Activated CD4-positive, alpha-beta memory T cell treated with anti-CD3 and anti-CD28 coated beads for 36 hours (primary cell): ENCODE measurements around the gene KRT84. TPM values are rescaled to one million over a fixed set of nuclear protein-coding genes. Genes with fewer than 3 reads are reported as not detected.

Experiments used
- CTCF ChIA-PET: fragments of 350-600 bp; sonication (Branson Sonifier 250); formaldehyde crosslinking; loops from one replicate; lab custom pipeline; 2021; ENCODE audit warnings: antibody characterized with exemption, inconsistent platforms; lab: Charles Lee
- POLR2A ChIA-PET: fragments of 350-600 bp; sonication (Branson Sonifier 250); formaldehyde crosslinking; loops from one replicate; lab custom pipeline; 2021; ENCODE audit warnings: antibody characterized with exemption; lab: Charles Lee
- DNase-seq: peaks from one replicate; pipeline ENCODE4 v3.0.0-alpha.2; 2020
- H3K27ac Mint-ChIP-seq: one replicate; pipeline ENCODE4 v1.8.0; 2021; ENCODE audit warnings: mixed read lengths
- H3K27me3 Mint-ChIP-seq: one replicate; pipeline ENCODE4 v1.8.0; 2021; ENCODE audit warnings: mixed read lengths
- H3K36me3 Mint-ChIP-seq: one replicate; pipeline ENCODE4 v1.8.0; 2021; ENCODE audit warnings: mixed read lengths
- H3K4me1 Mint-ChIP-seq: one replicate; pipeline ENCODE4 v1.8.0; 2021; ENCODE audit warnings: low read depth, mixed read lengths
- H3K4me3 Mint-ChIP-seq: one replicate; pipeline ENCODE4 v1.8.0; 2021; ENCODE audit warnings: mild to moderate bottlenecking, mixed read lengths
- H3K9me3 Mint-ChIP-seq: one replicate; pipeline ENCODE4 v1.8.0; 2021; ENCODE audit warnings: mixed read lengths
- intact Hi-C: fragments of 100-400 bp; cut with micrococcal nuclease; formaldehyde crosslinking; loops from one replicate; pipeline ENCODE4 v1.15.1; 2023
- total RNA-seq, 2 experiments: library from RNA; stranded (reverse); gene quantifications; one replicate each; pipeline ENCODE4 v1.2.3, GENCODE V29; 2021

KRT84 gene
- total RNA-seq, 2 experiments from 2014 or later = not detected

DNA sequence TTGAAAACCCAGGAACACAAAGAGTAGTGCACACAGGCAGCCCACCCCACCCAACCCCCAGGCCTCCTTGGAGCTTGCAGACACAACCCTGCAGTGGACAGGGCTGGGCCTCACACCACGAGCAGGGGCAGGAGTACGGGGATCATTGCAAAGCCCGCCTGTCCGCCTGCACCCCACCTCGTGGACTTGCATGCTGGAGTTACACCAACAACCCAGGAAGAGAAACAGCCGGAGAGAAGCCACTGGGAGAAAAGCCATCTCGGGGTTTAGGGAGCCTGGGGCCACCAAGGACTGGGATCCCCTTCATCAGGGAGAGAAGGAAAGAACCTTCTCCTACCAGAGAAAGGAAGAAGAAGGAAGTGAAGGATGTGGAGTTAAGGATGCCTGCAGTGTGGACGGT is 8.2 kb downstream of the KRT84 start:
- no peaks in the 10 kb centered on the region for H3K36me3 Mint-ChIP-seq
- ChIA-PET CTCF (interaction anchor here (0.9 kb wide), 1 partner anchor 502 kb away, joined by 3 read pairs; no protein-coding TSS in a partner anchor), POLR2A (no interaction called here)
- peaks cover 8% of the 10 kb centered on the region for H3K9me3 Mint-ChIP-seq
- H3K27ac Mint-ChIP-seq = no peak overlapping the region
- intact Hi-C loops = loop anchor here (10.0 kb wide), 1 partner anchor 608 kb away; no protein-coding TSS in a partner anchor
- peaks cover 11% of the 10 kb centered on the region for H3K27me3 Mint-ChIP-seq
- no peak overlapping the region for H3K4me3 Mint-ChIP-seq
- H3K4me1 Mint-ChIP-seq = no peaks in the 10 kb centered on the region
- no peak for DNase-seq

DNA sequence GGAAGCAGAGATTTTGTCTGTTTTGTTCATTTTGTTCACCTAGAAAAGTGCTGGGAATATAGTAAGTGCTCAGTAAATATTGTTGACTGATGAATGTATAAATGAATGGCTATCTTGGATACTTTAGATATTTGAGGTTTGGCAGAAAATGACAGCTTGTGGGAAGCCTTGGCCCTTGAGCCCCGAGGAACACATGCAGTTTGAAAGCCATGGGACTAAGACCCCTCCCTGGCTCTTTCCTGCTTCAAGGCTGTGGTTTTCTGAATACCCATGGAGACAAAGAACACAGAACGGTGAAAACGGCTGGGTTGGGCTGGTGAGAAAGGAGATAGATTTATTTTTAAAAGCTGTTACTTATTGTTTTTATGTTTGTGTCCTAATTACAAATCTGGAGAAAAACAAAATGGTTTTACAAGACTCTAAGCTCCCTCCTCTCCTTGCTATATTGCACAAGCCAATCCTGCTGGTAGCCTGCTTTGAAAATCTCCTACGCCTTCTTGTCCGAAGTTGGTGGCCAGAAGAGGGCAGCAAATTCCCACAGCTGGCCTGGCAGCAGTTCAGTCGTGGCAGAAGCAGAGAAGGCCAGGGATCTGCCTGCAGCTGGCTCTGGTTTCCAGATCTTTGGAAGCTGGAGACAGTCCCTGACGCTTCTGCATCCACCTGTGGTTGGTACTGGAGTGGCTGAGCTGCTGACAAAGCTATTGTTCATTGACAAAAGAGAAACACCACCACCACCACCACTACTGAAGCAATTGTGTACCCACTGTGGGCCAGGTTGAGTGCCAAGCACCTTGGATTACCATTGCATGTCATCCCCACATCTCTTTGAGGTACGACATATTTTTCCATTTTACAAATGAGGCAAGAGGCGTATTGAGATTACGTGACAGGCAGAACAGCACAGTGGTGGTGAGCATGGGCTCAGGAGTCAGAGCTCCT is 13.0 kb downstream of the KRT84 start:
- Mint-ChIP-seq H3K36me3 (no peaks in the 10 kb centered on the region), H3K4me3 (no peak overlapping the region), H3K4me1 (no peaks in the 10 kb centered on the region), H3K27me3 (peaks cover 15% of the 10 kb centered on the region), H3K27ac (no peak overlapping the region), H3K9me3 (peaks cover 8% of the 10 kb centered on the region)
- intact Hi-C loops = loop anchor here (5.0 to 10.0 kb wide), 2 partner anchors 505 to 612 kb away; no protein-coding TSS in a partner anchor
- CTCF ChIA-PET = interaction anchor here (1.0 to 3.0 kb wide), 11 partner anchors 11 to 608 kb away, joined by 3 to 39 read pairs (median 4); no protein-coding TSS in a partner anchor
- DNase-seq = peak; percentile 68
- POLR2A ChIA-PET = no interaction called here

DNA sequence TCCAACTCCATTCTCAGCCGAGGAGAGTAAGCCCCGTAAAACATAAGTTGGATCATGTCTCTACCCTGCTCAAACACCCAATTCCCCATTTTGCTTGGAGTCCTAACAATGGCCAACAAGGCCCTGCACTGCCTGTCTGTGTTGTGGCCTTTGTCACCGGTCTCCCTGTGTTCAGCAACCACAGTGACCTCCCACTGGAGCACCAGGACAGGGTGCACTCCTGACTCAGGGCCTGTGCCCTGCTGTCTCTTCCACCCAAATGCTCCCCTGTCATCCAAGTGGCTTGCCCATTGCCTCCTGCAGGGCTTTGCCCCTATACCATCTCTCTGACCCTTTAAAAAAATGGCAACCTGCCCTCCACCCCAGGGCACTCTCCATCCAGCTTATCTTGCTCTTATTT is 13.7 kb downstream of the KRT84 start:
- H3K27me3 Mint-ChIP-seq = peaks cover 12% of the 10 kb centered on the region
- no peak overlapping the region for H3K4me3 Mint-ChIP-seq
- no peak overlapping the region for H3K27ac Mint-ChIP-seq
- DNase-seq = no peak
- ChIA-PET POLR2A (no interaction called here), CTCF (interaction anchor here (1.1 to 3.0 kb wide), 4 partner anchors 12 to 508 kb away, joined by 3 to 39 read pairs (median 8); no protein-coding TSS in a partner anchor)
- H3K36me3 Mint-ChIP-seq = no peaks in the 10 kb centered on the region
- intact Hi-C loops = loop anchor here (5.0 to 10.0 kb wide), 2 partner anchors 506 to 613 kb away; no protein-coding TSS in a partner anchor
- peaks cover 8% of the 10 kb centered on the region for H3K9me3 Mint-ChIP-seq
- no peaks in the 10 kb centered on the region for H3K4me1 Mint-ChIP-seq

DNA sequence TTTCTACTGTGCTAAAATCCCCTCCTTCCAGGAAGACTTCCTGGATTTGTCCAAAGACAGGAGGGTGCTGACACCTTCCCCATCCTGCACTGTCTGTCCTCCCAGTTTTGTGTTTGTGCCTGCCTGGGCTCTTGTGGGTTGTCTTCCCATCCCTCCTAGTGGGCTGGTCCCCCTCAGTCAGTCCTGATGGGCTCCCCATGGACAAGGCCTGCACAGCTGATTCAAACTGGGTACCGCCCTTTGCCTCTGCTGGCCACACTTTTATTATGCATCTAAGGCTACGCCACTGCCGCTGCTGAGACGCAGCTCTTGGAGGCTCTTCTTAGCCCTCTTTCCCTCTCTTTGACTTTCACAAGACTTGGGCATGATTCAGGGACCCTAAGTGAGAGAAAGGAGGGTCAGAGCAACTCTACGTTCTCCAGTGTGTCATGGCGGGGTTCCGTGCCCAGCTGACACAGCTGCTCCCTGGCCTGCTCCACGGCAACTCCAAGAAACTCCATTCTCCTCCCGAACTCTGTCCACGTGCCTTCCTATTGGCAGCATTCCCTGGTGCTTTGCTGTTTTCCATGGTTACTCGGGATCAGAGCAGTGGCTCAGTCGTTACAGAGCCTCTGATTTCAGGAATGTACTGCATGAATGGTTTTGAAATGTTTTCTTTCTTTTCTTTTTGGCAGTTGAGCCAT is 14.4 kb downstream of the KRT84 start:
- POLR2A ChIA-PET = no interaction called here
- no peaks in the 10 kb centered on the region for H3K36me3 Mint-ChIP-seq
- intact Hi-C loops = loop anchor here (5.0 to 10.0 kb wide), 2 partner anchors 506 to 614 kb away; no protein-coding TSS in a partner anchor
- H3K4me1 Mint-ChIP-seq = no peaks in the 10 kb centered on the region
- peaks cover 7% of the 10 kb centered on the region for H3K27me3 Mint-ChIP-seq
- H3K27ac Mint-ChIP-seq = no peak overlapping the region
- H3K9me3 Mint-ChIP-seq = peaks cover 8% of the 10 kb centered on the region
- H3K4me3 Mint-ChIP-seq = no peak overlapping the region
- CTCF ChIA-PET = interaction anchor here (0.6 to 2.9 kb wide), 5 partner anchors 17 to 509 kb away, joined by 3 to 39 read pairs (median 4); no protein-coding TSS in a partner anchor
- DNase-seq = no peak

DNA sequence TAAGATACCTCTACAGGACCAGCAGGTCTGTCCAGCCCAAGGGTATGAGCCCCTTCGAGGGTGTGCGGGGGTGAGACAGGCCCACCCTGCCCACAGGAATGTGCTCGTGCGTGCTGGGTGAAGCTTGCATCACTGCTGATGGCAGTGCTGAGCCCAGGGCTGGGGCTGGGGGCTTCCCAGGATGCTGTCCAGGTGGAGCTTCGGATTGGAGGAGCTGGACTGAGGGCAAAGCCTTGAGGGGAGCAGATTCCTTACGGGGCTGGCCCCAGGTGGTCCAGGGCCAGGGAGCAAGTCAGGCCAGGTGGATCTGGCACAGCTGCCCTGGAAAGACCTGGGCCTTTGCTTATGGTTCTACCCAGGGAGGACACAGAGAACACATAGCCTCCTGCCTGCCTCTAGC is 15.6 kb downstream of the KRT84 start:
- H3K4me1 Mint-ChIP-seq = no peaks in the 10 kb centered on the region
- no peak overlapping the region for H3K4me3 Mint-ChIP-seq
- peaks cover 7% of the 10 kb centered on the region for H3K27me3 Mint-ChIP-seq
- no peak overlapping the region for H3K27ac Mint-ChIP-seq
- ChIA-PET CTCF (interaction anchor here (1.0 to 1.7 kb wide), 4 partner anchors 8 to 510 kb away, joined by 3 to 6 read pairs (median 4); no protein-coding TSS in a partner anchor), POLR2A (no interaction called here)
- no peak for DNase-seq
- H3K36me3 Mint-ChIP-seq = no peaks in the 10 kb centered on the region
- peaks cover 8% of the 10 kb centered on the region for H3K9me3 Mint-ChIP-seq
- intact Hi-C loops = loop anchor here (5.0 to 10.0 kb wide), 2 partner anchors 507 to 615 kb away; no protein-coding TSS in a partner anchor

DNA sequence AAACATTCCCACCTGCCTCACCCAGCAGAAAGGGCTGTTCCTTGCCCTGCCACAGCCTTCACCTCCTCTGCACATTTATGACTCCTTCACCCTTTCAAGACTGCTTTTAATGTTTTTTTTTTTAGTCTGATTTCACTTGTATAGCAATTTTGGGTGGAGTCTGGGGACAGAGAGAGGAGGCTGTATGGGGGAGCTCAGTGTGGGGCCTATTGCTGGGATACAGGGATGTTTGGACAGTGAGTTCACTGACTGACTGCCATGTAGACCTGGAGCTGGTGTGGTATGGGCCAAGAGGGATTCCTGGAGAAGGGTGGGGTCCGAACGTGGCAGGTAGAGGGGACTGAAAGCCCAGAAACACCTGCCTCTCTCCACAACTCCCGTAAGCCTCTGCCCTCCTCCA is 16.2 kb downstream of the KRT84 start:
- CTCF ChIA-PET = interaction anchor here (0.7 to 2.4 kb wide), 5 partner anchors 7 to 516 kb away, joined by 3 to 10 read pairs (median 4); no protein-coding TSS in a partner anchor
- H3K27ac Mint-ChIP-seq = no peak overlapping the region
- POLR2A ChIA-PET = no interaction called here
- H3K9me3 Mint-ChIP-seq = peaks cover 6% of the 10 kb centered on the region
- intact Hi-C loops = no loop called here
- H3K27me3 Mint-ChIP-seq = peaks cover 7% of the 10 kb centered on the region
- H3K4me1 Mint-ChIP-seq = no peaks in the 10 kb centered on the region
- DNase-seq = no peak
- H3K36me3 Mint-ChIP-seq = no peaks in the 10 kb centered on the region
- no peak overlapping the region for H3K4me3 Mint-ChIP-seq

DNA sequence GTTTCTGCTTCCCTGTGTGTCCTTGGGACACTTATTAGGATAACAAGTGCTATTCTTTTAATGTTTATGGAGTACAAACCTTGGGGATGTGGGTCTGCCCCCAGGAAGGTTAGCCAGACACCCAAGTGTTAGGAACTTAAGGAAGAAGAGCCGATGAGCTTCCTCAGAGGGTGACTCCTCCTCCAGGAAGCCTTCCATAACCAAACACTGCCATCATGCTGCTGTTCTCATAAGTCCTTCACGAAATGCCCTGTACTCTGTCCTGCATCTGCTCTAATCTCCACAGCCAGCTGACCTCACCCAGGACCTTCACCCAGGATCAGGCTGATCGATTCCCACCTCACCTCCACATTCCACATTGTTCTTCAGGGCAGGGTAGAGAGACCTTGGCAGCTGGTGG is 16.9 kb downstream of the KRT84 start:
- intact Hi-C loops = no loop called here
- no peak overlapping the region for H3K27ac Mint-ChIP-seq
- peaks cover 7% of the 10 kb centered on the region for H3K27me3 Mint-ChIP-seq
- ChIA-PET POLR2A (no interaction called here), CTCF (interaction anchor here (0.7 to 2.4 kb wide), 4 partner anchors 9 to 516 kb away, joined by 3 to 10 read pairs (median 4); no protein-coding TSS in a partner anchor)
- DNase-seq = no peak
- no peaks in the 10 kb centered on the region for H3K9me3 Mint-ChIP-seq
- no peaks in the 10 kb centered on the region for H3K36me3 Mint-ChIP-seq
- no peak overlapping the region for H3K4me3 Mint-ChIP-seq
- H3K4me1 Mint-ChIP-seq = no peaks in the 10 kb centered on the region

DNA sequence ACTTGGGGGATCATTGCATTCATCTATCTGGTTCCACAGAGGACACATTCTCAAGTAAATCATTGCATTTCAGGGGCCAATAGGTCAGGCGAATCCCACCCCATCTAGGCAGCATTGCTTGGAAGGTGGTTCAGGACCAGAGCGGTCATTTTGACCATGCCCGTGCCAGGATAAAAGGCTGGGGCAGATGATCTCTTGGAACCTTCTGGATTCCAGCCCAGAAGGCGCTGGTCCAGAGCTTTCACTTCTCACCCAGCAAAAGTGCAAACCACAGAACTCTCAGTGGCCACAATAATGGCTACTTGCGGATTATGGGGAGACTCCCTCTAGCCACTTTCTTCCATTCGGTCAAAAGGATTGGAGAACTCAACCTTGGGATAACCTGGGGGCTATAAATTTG is 17.6 kb downstream of the KRT84 start:
- Mint-ChIP-seq H3K4me3 (no peak overlapping the region), H3K27ac (no peak overlapping the region), H3K27me3 (peaks cover 7% of the 10 kb centered on the region), H3K36me3 (no peaks in the 10 kb centered on the region), H3K4me1 (no peaks in the 10 kb centered on the region), H3K9me3 (no peaks in the 10 kb centered on the region)
- intact Hi-C loops = no loop called here
- POLR2A ChIA-PET = interaction anchor here (0.5 kb wide), 1 partner anchor 371 kb away, joined by 3 read pairs; no protein-coding TSS in a partner anchor
- CTCF ChIA-PET = interaction anchor here (2.4 kb wide), 1 partner anchor 517 kb away, joined by 10 read pairs; no protein-coding TSS in a partner anchor
- DNase-seq = no peak

DNA sequence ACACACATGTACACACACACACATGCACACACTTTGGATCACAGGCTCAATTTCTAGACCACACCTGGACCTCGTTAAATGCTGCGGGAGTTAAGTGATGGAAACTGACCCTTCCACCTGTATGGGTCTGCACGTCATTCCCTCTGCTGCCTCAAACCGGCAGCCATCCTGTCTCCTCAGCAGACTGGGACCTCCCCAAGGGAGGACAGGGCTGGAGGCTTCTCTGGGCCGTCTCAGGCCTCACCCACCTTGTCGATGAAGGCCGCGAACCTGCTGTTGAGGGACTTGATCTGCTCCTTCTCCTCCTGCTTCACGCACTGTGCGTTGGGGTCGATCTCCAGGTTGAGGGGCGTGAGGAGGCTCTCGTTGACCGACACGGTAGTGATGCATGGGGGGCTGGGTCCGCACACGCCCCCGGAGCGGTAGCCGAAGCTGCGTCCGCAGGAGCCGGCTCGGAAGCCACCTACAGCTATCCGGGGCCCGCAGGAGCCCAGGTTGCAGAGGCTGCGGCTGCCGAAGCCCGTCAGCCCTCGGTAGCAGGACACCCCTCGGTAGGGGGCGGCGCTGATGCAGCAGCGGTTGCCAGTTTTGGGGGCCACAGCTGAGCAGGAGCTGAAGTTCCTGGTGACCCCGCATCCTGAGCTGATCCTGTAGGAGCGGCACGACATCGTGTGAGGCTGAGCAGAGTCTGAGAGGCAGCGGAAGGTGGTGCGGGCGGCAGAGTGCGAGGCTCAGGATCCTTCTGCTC is 18.5 kb downstream of the KRT84 start, which contains the start of gene KRT85:
TSS of gene KRT85 (minus strand) at position 744 of the 748 bp plus-strand sequence. CDS start at position 668, 76 bp downstream.
- intact Hi-C loops = no loop called here
- ChIA-PET POLR2A (no interaction called here), CTCF (interaction anchor here (2.4 kb wide), 1 partner anchor 518 kb away, joined by 10 read pairs; no protein-coding TSS in a partner anchor)
- H3K9me3 Mint-ChIP-seq = no peaks in the 10 kb centered on the region
- DNase-seq = no peak
- H3K4me3 Mint-ChIP-seq = no peak within 1 kb of the TSS
- H3K36me3 Mint-ChIP-seq = no peaks in the 10 kb centered on the region
- no peak within 1 kb of the TSS for H3K27ac Mint-ChIP-seq
- H3K4me1 Mint-ChIP-seq = no peaks in the 10 kb centered on the region
- peaks cover 7% of the 10 kb centered on the region for H3K27me3 Mint-ChIP-seq

DNA sequence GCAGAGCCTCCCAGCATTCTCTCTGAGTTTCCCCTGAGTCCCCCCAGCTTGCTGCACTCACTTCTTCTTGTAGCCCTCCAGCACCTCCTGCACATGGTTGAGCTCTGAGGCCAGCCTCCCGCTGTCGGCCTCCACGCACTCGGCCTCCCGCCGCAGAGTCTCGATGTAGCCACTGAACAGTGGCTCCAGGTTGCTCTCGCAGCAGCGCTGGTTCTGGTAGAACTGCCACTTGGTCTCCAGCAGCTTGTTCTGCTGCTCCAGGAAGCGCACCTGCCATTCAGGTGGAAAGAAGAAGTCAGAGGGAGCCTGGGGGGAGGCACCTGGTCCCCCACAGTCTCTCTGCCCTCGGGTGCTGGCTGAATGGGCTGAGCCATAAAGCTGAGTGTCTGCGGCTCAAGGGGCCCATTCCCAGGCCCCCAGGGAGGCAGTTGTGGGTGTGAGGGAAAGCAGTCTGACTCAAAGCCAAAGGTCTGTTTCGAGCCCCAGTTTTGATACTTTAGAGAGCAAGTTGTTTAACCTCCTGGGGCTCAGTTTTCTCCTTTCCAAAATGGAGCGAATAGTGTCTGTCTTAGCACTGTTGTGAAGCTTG is 20.5 kb downstream of the KRT84 start:
- H3K27me3 Mint-ChIP-seq = peaks cover 2% of the 10 kb centered on the region
- H3K9me3 Mint-ChIP-seq = no peaks in the 10 kb centered on the region
- intact Hi-C loops = no loop called here
- H3K4me3 Mint-ChIP-seq = no peak overlapping the region
- ChIA-PET CTCF (interaction anchor here (0.7 to 1.4 kb wide), 4 partner anchors 38 to 520 kb away, joined by 3 read pairs; no protein-coding TSS in a partner anchor), POLR2A (no interaction called here)
- no peaks in the 10 kb centered on the region for H3K4me1 Mint-ChIP-seq
- no peaks in the 10 kb centered on the region for H3K36me3 Mint-ChIP-seq
- H3K27ac Mint-ChIP-seq = no peak overlapping the region
- no peak for DNase-seq
